ENCODE results near the gene GRM7.

- TF ChIP-seq CTCF (IDR thresholded peaks at IDR 0.05) (no peak), POLR2A (IDR thresholded peaks at IDR 0.05) (no peak), POLR2AphosphoS5 (IDR thresholded peaks at IDR 0.05) (no peak)
Observed at GRCh38 chr3:7346364-7346763, 485.4 kb downstream of the GRM7 start.
